Neutrophil (primary cell): ENCODE results near the gene TSPAN11.

Experiments used
- H3K27ac ChIP-seq: fragments of 200-600 bp; sonication (generic); 2 replicates; pipeline ENCODE4 v1.5.1; 2016; ENCODE audit warnings: mild to moderate bottlenecking, moderate library complexity
- H3K27me3 ChIP-seq: fragments of 200-600 bp; sonication (generic); 2 replicates; pipeline ENCODE4 v1.6.0; 2016; ENCODE audit warnings: mild to moderate bottlenecking
- H3K36me3 ChIP-seq: fragments of 200-600 bp; sonication (generic); 2 replicates; pipeline ENCODE4 v1.5.1; 2017
- H3K4me1 ChIP-seq, 2 experiments: fragments of 200-600 bp in 1 of 2; sonication (generic) in 1 of 2; 1 replicate in 1 of 2; 2 replicates in 1 of 2; pipeline versions ENCODE4 v1.5.1 to v1.6.1; 2013 to 2016; ENCODE audit warnings: low read depth in 1 of 2, low read length in 1 of 2, mild to moderate bottlenecking in 1 of 2, moderate library complexity in 1 of 2; ENCODE audit not compliant: control insufficient read depth in 1 of 2, insufficient read depth in 1 of 2
- H3K4me3 ChIP-seq, 2 experiments: fragments of 200-600 bp in 1 of 2; sonication (generic) in 1 of 2; 1 replicate in 1 of 2; 2 replicates in 1 of 2; pipeline ENCODE4 v1.5.1; 2013 to 2016; ENCODE audit warnings: low read depth in 1 of 2, low read length in 1 of 2, mild to moderate bottlenecking in 1 of 2, moderate library complexity in 1 of 2
- H3K9me3 ChIP-seq: fragments of 200-600 bp; sonication (generic); 2 replicates; pipeline ENCODE4 v1.5.1; 2016
- TF ChIP-seq, protein P1 (sequence below): fragments of 200-600 bp; sonication (generic); IDR thresholded peaks from 2 replicates; pipeline ENCODE4 v1.5.1; 2016; ENCODE audit warnings: antibody characterized with exemption

The TSPAN11 gene

DNA sequence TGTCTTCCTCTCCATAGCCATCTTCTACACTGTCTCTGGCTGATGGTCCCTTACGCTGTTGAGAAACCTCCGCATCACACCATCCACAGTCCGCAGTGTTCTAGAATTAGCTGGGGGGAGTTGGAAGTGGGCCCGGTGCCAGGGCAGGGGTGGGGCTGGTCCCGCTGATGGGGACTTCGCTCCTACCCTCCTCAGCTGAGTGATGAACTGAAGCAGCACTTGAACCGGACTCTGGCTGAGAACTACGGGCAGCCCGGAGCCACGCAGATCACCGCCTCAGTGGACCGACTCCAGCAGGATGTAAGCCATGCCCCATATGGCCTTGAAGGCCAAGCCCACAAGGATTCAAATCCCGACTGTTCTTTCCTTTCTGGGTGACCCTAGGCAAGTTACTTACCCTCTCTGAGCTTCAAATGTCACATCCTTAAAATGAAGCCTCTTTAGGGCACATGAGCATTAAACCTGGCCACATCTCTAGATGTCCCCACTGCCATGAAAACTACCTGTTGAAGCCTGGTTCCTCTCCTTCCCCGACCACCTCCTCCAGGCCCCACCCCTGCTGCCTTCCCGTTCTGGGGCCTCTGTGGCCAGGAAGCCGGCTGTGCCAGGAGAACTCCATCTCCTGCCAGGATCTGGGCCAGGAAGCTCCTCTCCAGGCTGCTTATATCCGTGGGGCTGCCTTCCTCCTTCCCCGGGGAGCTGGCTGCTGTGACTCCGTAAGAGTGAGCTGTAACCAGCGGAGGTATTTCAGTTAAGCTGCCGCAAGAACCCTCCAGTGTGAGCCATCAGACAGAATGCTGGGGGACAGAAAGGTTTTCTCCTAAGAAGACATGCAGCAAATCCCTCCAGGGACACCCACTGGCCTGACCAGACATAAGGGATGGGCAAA, 53.1 kb downstream of the TSPAN11 start:
- Histone ChIP-seq H3K36me3 (no peaks in the 10 kb centered on the region), H3K4me1 (no peaks in the 10 kb centered on the region), H3K27ac (no peak overlapping the region), H3K27me3 (no peaks in the 10 kb centered on the region), H3K4me3 (no peak overlapping the region), H3K9me3 (no peaks in the 10 kb centered on the region)
- TF ChIP-seq, protein P1, sequence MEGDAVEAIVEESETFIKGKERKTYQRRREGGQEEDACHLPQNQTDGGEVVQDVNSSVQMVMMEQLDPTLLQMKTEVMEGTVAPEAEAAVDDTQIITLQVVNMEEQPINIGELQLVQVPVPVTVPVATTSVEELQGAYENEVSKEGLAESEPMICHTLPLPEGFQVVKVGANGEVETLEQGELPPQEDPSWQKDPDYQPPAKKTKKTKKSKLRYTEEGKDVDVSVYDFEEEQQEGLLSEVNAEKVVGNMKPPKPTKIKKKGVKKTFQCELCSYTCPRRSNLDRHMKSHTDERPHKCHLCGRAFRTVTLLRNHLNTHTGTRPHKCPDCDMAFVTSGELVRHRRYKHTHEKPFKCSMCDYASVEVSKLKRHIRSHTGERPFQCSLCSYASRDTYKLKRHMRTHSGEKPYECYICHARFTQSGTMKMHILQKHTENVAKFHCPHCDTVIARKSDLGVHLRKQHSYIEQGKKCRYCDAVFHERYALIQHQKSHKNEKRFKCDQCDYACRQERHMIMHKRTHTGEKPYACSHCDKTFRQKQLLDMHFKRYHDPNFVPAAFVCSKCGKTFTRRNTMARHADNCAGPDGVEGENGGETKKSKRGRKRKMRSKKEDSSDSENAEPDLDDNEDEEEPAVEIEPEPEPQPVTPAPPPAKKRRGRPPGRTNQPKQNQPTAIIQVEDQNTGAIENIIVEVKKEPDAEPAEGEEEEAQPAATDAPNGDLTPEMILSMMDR: no peak

DNA sequence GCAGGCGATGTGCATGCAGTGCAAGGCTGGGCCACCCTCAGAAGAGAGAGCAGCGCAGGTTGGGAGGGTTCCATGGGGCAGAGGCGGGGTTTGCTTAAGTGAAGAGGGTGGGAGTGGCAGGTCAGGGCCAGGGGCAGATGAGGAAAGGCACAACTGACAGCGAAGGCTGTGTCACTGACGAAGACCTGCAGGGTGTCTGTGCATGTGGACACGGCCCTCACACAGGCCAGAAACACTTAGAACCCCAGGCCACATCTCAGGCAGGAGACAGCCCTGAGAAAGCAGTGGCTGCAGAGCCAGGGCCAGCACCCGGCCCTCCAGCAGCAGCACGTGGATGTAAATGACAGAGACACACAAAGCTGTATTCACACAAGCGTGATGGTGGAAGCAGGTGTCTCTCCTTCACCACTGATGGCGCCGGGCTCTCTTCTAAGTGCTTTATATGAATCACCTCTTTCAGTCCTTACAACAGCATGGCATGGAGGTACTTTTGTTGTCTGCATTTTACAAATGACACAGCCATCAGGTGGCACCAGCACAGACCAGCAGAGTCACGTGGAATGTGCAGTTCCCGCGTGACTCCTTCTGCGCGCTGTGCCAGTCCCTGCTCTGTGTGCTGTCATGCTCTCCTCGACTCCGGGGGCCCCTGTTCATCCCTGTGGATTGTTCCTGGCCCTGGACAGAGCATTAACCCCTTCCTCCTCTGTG, 54.6 kb downstream of the TSPAN11 start:
- no peak overlapping the region for H3K4me3 ChIP-seq
- no peaks in the 10 kb centered on the region for H3K27me3 ChIP-seq
- TF ChIP-seq, protein P1: no peak
- H3K9me3 ChIP-seq: no peaks in the 10 kb centered on the region
- no peaks in the 10 kb centered on the region for H3K36me3 ChIP-seq
- H3K27ac ChIP-seq: no peak overlapping the region
- no peaks in the 10 kb centered on the region for H3K4me1 ChIP-seq

DNA sequence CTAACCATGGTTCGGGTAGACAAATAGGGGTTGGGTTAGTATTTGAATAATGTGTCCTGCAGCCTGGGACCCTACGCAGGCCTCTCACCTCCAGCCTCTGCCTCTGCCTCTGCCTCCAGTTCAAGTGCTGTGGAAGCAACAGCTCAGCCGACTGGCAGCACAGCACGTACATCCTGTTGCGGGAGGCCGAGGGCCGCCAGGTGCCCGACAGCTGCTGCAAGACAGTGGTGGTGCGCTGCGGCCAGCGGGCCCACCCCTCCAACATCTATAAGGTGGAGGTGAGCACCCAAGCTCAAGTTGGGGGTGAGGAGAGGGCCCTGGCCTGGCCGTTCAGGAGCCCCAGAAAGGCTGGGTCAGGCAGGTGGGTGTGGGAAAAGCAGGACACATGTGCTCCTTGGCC, 55.9 kb downstream of the TSPAN11 start:
- Histone ChIP-seq H3K27ac (no peak overlapping the region), H3K4me3 (no peak overlapping the region), H3K9me3 (no peaks in the 10 kb centered on the region), H3K36me3 (no peaks in the 10 kb centered on the region), H3K27me3 (no peaks in the 10 kb centered on the region), H3K4me1 (no peaks in the 10 kb centered on the region)
- TF ChIP-seq, protein P1: no peak

DNA sequence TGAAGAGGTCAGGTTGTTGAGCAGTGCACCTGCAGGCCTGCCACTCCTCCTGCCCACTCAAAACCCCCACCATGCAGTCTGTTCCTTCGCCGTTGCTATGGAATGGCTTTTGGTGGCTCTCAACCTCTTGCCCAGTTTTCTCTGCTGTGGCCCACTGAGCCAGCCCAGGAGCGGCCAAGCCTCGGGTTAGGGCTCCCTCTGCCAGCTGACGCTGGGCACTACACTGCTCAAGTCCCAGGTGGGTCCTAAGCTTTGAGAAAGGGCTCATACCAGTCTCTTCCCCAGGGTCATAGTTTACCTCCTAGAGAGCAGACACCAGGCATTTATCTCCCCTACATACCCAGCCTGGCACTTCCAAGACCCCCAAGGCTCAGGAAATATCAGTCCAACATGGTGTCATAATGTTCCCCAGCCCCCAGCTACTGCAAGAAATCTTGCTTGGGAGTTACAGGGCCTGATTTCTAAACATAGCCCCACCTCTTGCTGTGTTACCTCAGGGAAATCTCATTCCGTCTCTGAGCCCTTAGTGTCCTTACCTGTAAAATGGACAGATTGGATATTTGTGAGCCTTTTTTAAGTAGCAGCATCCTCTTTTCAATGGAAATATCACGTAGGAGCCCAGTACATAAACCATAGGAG, 59.4 kb downstream of the TSPAN11 start:
- H3K4me3 ChIP-seq: no peak overlapping the region
- H3K4me1 ChIP-seq: no peaks in the 10 kb centered on the region
- TF ChIP-seq, protein P1: no peak
- no peak overlapping the region for H3K27ac ChIP-seq
- no peaks in the 10 kb centered on the region for H3K27me3 ChIP-seq
- no peaks in the 10 kb centered on the region for H3K36me3 ChIP-seq
- H3K9me3 ChIP-seq: no peaks in the 10 kb centered on the region

DNA sequence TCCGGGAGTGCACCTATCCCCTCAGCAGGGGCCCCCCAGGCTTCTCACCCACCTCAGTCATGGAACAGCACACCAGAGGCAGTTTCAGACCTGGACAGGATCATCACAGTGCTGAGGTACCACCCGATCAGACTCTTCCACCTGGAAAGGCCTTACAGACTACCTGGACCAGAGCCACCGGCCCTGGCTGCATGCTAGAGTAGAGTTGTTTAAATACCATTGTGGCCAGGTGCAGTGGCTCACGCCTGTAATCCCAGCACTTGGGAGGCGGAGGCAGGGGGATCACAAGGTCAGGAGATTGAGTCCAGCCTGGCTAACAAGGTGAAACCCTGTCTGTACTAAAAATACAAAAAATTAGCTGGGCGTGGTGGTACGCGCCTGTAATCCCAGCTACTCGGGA, 61.5 kb downstream of the TSPAN11 start:
- H3K9me3 ChIP-seq: no peaks in the 10 kb centered on the region
- TF ChIP-seq, protein P1: no peak
- no peaks in the 10 kb centered on the region for H3K4me1 ChIP-seq
- no peaks in the 10 kb centered on the region for H3K36me3 ChIP-seq
- H3K4me3 ChIP-seq: no peak overlapping the region
- H3K27me3 ChIP-seq: no peaks in the 10 kb centered on the region
- no peak overlapping the region for H3K27ac ChIP-seq
